DMS79 (cell line): Measurements from ENCODE around the gene CTNNA1.

Experiments used
- DNase-seq: peaks from one replicate; lab custom pipeline; 2025; lab: John Stamatoyannopoulos, UW

CTNNA1 gene

GRCh38 chr5:138949223-138949574 is 196.0 kb downstream of the CTNNA1 start:
- no peak for DNase-seq

GRCh38 chr5:138949988-138950387 is 196.8 kb downstream of the CTNNA1 start:
- no peak for DNase-seq

GRCh38 chr5:138950421-138951031 is 197.3 kb downstream of the CTNNA1 start:
- peak; percentile 61 for DNase-seq

GRCh38 chr5:138951091-138951985 is 198.1 kb downstream of the CTNNA1 start:
- no peak for DNase-seq

GRCh38 chr5:138951986-138952735 is 198.9 kb downstream of the CTNNA1 start:
- no peak for DNase-seq

- DNase-seq, result peak; percentile 57
These were observed 199.7 kb downstream of the CTNNA1 start for GRCh38 chr5:138952962-138953361.

- peak; percentile 57 for DNase-seq
These were observed 200.4 kb downstream of the CTNNA1 start for GRCh38 chr5:138953387-138954256.

- no peak for DNase-seq
These were observed 201.2 kb downstream of the CTNNA1 start for GRCh38 chr5:138954257-138955012.

- DNase-seq, result no peak
These were observed 201.9 kb downstream of the CTNNA1 start for GRCh38 chr5:138955013-138955660.

- DNase-seq, result no peak
These were observed 202.6 kb downstream of the CTNNA1 start for GRCh38 chr5:138955671-138956295.

- no peak for DNase-seq
These were observed 203.6 kb downstream of the CTNNA1 start for GRCh38 chr5:138956801-138957200.

- DNase-seq, result no peak
These were observed 207.0 kb downstream of the CTNNA1 start for GRCh38 chr5:138960145-138960692.

- no peak for DNase-seq
These were observed 208.0 kb downstream of the CTNNA1 start for GRCh38 chr5:138961221-138961620.

- DNase-seq, result no peak
These were observed 208.5 kb downstream of the CTNNA1 start for GRCh38 chr5:138961729-138962128.

GRCh38 chr5:138962614-138963370 is 209.6 kb downstream of the CTNNA1 start:
- DNase-seq, result no peak

GRCh38 chr5:138963763-138964371 is 210.6 kb downstream of the CTNNA1 start:
- DNase-seq, result no peak

- no peak for DNase-seq
These were observed 211.5 kb downstream of the CTNNA1 start for GRCh38 chr5:138964647-138965201.

- DNase-seq, result no peak
These were observed 212.4 kb downstream of the CTNNA1 start for GRCh38 chr5:138965626-138966025.
